ENCODE results near the gene AOC2. TPM values are rescaled to one million over a fixed set of nuclear protein-coding genes. Genes with fewer than 3 reads are reported as not detected.
"Not testable (repeated sequence)": the region's sequence is repeated elsewhere in the genome, so short reads cannot be mapped to it uniquely, and the experiment has no call there.

Gene AOC2
- polyA plus RNA-seq, 1 experiment = 0.16 TPM

GRCh38 chr17:42865638-42866094 lies 21.3 kb downstream of the AOC2 start:
- no peak overlapping the region for H3K27ac ChIP-seq (ENCODE audit: low read depth, low read length)
- no peak for DNase-seq (ENCODE audit: low read depth, low spot score)
- CTCF ChIA-PET = no interaction called here
- H3K27me3 ChIP-seq (ENCODE audit: control insufficient read depth, insufficient read depth, low read length) = peaks cover 4% of the 10 kb centered on the region
- H3K9me3 ChIP-seq (ENCODE audit: control insufficient read depth, insufficient read depth, low read length) = no peaks in the 10 kb centered on the region; the same call in 1 of the 2 replicates
- H3K4me3 ChIP-seq (ENCODE audit: low read depth, low read length) = no peak overlapping the region
- POLR2A ChIA-PET = no interaction called here
- TF ChIP-seq, protein P1, sequence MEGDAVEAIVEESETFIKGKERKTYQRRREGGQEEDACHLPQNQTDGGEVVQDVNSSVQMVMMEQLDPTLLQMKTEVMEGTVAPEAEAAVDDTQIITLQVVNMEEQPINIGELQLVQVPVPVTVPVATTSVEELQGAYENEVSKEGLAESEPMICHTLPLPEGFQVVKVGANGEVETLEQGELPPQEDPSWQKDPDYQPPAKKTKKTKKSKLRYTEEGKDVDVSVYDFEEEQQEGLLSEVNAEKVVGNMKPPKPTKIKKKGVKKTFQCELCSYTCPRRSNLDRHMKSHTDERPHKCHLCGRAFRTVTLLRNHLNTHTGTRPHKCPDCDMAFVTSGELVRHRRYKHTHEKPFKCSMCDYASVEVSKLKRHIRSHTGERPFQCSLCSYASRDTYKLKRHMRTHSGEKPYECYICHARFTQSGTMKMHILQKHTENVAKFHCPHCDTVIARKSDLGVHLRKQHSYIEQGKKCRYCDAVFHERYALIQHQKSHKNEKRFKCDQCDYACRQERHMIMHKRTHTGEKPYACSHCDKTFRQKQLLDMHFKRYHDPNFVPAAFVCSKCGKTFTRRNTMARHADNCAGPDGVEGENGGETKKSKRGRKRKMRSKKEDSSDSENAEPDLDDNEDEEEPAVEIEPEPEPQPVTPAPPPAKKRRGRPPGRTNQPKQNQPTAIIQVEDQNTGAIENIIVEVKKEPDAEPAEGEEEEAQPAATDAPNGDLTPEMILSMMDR (IDR thresholded peaks at IDR 0.05; ENCODE audit: low read depth, low read length) = no peak

DNA sequence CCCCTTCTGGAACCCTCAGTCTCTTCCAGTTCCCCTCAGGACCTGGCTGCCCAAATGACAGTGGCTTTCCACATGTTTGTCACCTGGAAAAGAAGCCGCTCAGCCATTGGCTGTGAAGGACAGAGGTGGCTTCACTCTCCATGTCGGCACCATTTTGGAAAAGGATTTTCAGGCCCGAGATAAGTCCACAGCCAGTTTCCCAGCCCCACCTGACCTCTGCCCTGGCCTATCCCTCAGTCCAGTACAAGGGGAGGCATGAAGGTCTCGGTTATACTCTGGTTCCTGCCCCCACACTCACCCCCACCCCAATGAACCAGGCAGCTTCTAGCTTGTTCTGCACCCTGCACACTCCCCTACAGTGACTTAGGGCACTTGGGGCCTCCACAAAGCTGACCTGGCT lies 21.8 kb downstream of the AOC2 start:
- no peak for DNase-seq (ENCODE audit: low read depth, low spot score)
- no peak overlapping the region for H3K4me3 ChIP-seq (ENCODE audit: low read depth, low read length)
- H3K27me3 ChIP-seq (ENCODE audit: control insufficient read depth, insufficient read depth, low read length) = peaks cover 4% of the 10 kb centered on the region
- TF ChIP-seq, protein P1 (IDR thresholded peaks at IDR 0.05; ENCODE audit: low read depth, low read length) = no peak
- no peak overlapping the region for H3K27ac ChIP-seq (ENCODE audit: low read depth, low read length)
- H3K9me3 ChIP-seq (ENCODE audit: control insufficient read depth, insufficient read depth, low read length) = peaks cover 5% of the 10 kb centered on the region; the same call in 1 of the 2 replicates
- ChIA-PET POLR2A (no interaction called here), CTCF (no interaction called here)

GRCh38 chr17:42866631-42867575 lies 22.5 kb downstream of the AOC2 start:
- ChIA-PET POLR2A (no interaction called here), CTCF (interaction anchor here (1.1 kb wide), 1 partner anchor 24 kb away, joined by 3 read pairs; no protein-coding TSS in a partner anchor)
- Histone ChIP-seq H3K27me3 (ENCODE audit: control insufficient read depth, insufficient read depth, low read length) (peaks cover 4% of the 10 kb centered on the region), H3K27ac (ENCODE audit: low read depth, low read length) (no peak overlapping the region), H3K9me3 (ENCODE audit: control insufficient read depth, insufficient read depth, low read length) (peaks cover 9% of the 10 kb centered on the region; the same call in 1 of the 2 replicates), H3K4me3 (ENCODE audit: low read depth, low read length) (no peak overlapping the region)
- TF ChIP-seq, protein P1 (IDR thresholded peaks at IDR 0.05; ENCODE audit: low read depth, low read length) = no peak
- DNase-seq (ENCODE audit: low read depth, low spot score) = no peak

DNA sequence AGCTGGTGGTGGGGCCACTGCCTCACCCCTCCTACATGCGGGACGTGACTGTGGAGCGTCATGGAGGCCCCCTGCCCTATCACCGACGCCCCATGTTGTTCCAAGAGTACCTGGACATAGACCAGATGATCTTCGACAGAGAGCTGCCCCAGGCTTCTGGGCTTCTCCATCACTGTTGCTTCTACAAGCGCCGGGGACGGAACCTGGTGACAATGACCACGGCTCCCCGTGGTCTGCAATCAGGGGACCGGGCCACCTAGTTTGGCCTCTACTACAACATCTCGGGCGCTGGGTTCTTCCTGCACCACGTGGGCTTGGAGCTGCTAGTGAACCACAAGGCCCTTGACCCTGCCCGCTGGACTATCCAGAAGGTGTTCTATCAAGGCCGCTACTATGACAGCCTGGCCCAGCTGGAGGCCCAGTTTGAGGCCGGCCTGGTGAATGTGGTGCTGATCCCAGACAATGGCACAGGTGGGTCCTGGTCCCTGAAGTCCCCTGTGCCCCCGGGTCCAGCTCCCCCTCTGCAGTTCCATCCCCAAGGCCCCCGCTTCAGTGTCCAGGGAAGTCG lies 23.4 kb downstream of the AOC2 start:
- H3K27ac ChIP-seq (ENCODE audit: low read depth, low read length); H3K4me3 ChIP-seq (ENCODE audit: low read depth, low read length); H3K9me3 ChIP-seq (ENCODE audit: control insufficient read depth, insufficient read depth, low read length); H3K27me3 ChIP-seq (ENCODE audit: control insufficient read depth, insufficient read depth, low read length); POLR2A ChIA-PET; DNase-seq (ENCODE audit: low read depth, low spot score): not testable (repeated sequence)
- CTCF ChIA-PET = interaction anchor here (1.1 kb wide), 1 partner anchor 24 kb away, joined by 3 read pairs; no protein-coding TSS in a partner anchor

DNA sequence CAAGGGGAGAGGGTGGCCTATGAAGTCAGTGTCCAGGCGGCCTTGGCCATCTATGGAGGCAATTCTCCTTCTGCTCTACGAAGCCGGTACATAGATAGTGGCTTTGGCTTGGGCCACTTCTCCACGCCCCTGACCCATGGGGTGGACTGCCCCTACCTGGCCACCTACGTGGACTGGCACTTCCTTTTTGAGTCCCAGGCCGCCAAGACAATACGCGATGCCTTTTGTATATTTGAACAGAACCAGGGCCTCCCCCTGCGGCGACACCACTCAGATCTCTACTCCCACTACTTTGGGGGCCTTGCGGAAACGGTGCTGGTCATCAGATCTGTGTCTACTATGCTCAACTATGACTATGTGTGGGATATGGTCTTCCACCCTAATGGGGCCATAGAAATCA lies 24.0 kb downstream of the AOC2 start:
- H3K27me3 ChIP-seq (ENCODE audit: control insufficient read depth, insufficient read depth, low read length) = peaks cover 15% of the 10 kb centered on the region
- TF ChIP-seq, protein P1 (IDR thresholded peaks at IDR 0.05; ENCODE audit: low read depth, low read length) = no peak
- no peak overlapping the region for H3K4me3 ChIP-seq (ENCODE audit: low read depth, low read length)
- ChIA-PET POLR2A (no interaction called here), CTCF (no interaction called here)
- peaks cover 9% of the 10 kb centered on the region for H3K9me3 ChIP-seq (ENCODE audit: control insufficient read depth, insufficient read depth, low read length)
- H3K27ac ChIP-seq (ENCODE audit: low read depth, low read length) = no peak overlapping the region
- DNase-seq (ENCODE audit: low read depth, low spot score) = no peak
